Erythroblast (primary cell): ENCODE data around the gene SHMT2.

Experiments used
- DNase-seq, 2 experiments: peaks; one replicate each; lab custom pipeline; 2025; lab: John Stamatoyannopoulos, UW
- GATA1 ChIP-seq: IDR thresholded peaks from 2 replicates; pipeline ENCODE4 v1.6.1; 2011; ENCODE audit warnings: low read depth, mild to moderate bottlenecking, control low read depth, low read length, moderate library complexity
- POLR2A ChIP-seq: IDR thresholded peaks from 2 replicates; pipeline ENCODE4 v1.6.1; 2011; ENCODE audit warnings: mild to moderate bottlenecking, low read length

The SHMT2 gene

DNA sequence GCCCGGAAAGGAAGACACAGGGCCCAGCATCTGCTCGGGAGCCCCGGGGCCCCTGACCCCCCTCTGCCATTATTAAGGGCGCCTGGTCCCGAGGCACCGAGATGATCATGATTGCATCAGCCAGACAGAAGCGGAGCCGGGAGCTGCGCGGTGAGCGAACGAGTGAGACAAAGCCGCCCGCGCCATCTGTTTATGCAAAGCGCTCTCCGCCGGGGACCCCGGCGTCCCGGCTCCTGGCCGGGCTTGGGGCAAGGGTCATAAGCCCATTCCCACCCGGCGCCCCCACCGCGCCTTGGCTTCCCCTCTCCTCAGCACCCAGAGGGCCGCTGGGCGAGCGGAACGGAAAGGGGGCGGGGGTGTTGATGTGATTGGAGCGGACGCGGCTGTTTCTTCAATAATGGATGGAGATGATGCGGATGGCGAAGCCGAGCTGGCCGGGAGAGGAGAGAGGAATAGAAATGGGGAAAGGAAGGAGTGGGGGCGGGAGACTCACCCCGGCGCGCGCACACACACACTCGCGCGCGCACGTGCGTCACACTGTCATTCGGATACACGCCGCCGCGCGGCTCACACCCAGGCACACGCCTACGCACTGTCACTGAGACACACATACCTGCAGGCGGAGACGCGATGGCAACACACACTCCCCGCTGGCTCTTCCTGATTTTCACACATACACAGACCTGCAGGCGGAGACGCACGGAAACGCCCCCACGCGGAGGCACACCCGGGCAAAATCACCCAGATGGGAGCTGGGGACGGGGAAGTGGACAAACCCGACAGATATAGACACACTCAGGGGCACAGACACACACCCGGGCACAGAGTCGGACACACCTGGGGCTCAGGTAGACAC is 10.8 kb downstream of the SHMT2 start:
- TF ChIP-seq POLR2A: no peak
- TF ChIP-seq GATA1: no peak
- DNase-seq: peak; percentile 29 to 57

DNA sequence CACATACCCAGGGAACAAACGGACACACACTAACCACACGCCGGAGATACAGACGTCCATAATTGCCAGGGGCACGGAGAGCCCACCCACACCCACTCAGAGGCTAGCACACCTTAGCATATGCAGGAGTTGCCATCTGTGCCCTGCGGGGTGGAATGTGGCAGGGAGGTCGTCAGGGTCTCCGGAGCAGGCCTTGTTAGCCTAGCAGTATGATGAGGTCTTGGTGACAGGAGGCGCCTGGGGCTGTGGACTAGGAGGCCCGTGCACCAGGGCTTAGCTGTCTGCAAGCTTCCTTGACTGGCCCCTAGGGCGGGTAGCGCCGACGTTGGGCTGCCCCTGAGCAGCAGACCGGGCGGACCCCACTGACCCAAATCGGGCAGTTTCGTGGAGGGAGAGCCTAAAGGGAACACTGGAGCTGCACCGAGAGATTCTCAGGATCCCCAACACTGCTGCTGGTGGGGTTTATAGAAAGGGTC is 11.5 kb downstream of the SHMT2 start:
- peak in 1 of 2 experiments; percentile 37 for DNase-seq
- TF ChIP-seq GATA1: no peak
- TF ChIP-seq POLR2A: no peak

DNA sequence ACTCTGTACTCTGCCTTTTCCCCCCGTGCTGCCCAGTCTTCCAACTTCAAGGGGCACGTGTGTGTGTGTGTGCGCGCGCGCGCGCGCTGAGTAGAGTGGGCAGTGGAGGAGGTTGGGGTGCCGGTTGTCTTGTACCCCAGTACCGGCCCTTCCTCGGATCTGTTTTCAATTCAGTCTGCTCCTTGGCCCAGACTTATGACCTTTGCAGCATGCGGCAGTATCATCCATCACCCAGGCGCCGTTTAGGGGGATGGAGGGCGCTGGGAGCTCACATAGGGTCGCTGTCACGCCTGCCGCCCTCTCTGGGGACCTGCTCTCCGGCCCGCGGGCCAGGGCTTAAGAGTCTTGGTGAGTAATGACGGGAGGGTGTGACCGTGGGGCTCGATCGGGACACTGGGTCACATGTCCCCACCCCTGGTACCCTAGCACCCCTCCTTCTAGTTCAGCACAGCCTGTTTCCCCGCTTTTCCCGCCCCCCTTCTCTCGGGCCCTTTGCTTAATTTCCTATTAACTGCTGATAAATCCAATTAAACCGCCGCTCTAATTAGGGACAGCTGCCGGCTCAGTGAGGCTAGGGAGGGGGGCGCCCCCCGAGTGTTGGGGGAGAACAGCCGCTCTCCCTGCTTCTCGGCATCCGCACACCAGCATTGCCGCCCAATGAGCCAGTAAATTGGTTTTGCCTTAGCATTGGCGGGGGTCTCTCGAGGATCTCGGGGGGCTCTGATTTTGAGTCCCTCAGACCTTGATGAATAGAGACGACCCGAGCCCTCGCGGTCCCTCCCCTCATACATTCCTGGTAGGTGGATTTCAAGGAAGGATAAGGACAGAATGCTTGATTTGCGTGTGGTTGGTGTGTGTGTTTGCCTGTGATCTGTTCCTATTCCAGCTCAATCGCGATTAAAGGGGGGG is 12.1 kb downstream of the SHMT2 start:
- no peak for TF ChIP-seq GATA1
- TF ChIP-seq POLR2A: no peak
- DNase-seq: peak in 1 of 2 experiments; percentile 37

DNA sequence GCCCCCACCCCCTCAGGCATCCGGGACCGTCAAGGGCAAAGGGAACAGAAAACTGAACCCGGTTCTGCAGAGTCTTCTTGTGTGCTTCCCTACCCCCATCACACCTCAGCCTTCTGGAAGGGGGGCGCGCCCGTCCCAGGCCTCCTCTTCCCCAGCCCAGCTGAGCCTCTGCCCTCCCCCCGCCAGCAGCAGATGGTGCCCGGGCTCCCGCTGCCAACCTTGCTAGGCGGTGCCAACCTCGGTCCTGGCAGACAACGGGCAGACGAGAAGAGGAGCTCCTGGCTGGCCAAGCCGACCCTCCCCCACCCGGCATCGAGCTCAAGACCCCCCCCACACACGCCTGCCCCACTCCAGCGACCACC is 12.8 kb downstream of the SHMT2 start:
- no peak for TF ChIP-seq POLR2A
- no peak for TF ChIP-seq GATA1
- DNase-seq: no peak

DNA sequence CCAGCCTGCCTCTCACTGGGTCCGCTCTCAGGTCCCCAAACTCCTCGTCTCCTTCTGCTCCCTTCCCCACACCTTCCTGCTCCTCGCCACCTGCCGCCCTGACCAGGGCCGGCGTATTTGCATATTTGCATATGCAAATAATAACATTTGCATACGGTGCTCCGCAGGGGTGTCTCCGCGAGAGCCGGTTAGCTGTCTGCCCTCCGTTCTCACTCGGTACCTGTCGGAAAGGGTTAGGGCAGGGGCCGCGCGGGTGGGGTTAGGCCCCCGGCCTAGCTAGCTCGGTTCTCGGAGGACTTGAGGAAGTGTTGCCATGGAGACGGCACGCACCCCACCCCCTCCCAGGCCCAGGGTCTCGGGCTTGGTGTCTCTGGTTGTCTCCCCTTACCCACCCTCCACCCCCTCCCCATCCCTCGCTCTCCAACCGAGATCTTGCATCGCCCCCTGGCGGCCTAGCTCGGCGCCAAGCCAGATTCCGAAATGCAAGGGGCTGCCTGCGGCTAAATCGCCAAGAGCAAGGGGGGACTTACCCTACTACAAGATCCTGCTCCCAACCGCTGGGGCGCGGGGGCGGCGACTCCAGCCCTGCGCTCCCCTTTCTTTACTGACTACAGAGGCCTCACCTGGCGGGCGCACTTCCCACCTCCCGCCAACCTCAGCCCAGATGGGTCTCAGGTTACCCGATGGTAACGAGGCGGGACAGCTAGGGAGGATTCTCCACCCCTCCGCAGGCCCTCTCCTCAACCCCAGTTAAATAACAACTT is 13.4 kb downstream of the SHMT2 start:
- peak; percentile 67 to 73 for DNase-seq

DNA sequence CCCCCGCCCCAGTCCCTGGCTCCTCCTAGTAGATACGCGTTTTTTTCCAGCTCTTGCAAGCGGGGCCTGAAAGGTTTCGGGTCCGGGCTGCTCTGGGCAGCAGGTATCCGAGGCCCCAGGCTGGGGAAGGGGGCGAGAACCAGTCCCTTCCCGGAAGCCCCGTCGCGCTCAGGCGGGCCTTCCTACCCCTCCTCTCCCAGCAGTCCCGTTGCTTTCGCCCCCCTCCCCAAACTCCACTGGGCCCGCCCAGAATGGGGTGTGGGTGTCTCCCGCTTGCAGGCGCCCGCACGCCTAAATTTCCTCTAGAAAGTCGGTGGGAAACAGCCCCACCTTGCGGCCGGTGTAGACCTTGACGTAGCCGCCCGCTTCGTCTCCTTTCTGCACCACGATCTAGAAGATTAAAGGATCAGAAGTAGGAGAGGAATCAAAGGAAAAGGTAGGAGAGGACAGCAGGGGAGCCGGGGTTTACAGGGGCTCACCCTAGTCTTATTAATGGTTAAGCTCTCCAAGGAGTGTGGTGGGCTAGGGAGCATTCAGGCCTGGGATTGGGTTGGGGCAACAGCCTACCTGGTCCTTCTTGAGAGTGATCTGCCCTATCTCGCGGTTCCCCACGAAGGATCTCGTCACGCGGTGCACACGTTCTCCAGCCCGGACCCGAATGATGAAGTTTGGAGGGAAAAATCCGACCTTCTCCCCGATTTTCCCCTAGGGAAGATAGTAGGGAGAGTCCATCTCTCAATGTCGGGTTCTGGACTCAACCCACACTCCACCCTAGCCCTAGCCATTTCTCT is 14.2 kb downstream of the SHMT2 start:
- TF ChIP-seq POLR2A: no peak
- no peak for TF ChIP-seq GATA1
- peak; percentile 80 to 88 for DNase-seq

More for the DNA sequence above, 13.4 kb downstream of the SHMT2 start:
- no peak for TF ChIP-seq POLR2A
- TF ChIP-seq GATA1: no peak

DNA sequence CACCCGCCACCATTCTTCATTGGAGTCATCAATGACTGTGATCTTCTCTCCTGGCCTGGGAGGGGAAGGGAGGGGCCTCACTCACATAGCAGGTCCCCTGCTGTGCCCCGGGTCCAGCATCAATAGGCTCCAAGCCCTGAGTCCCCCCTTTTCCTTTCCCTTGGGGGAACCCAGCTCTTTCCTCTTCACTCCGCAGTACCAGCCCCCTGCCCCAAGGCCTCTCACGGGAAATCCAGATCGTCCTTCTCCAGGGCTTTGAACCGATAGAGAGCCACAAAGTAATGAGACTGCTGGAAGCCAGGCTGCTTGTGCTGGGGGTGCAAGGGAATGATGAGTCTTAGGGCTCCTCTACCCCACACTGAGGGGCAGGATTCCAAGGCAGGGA is 14.8 kb downstream of the SHMT2 start:
- no peak for DNase-seq
- no peak for TF ChIP-seq GATA1
- no peak for TF ChIP-seq POLR2A

DNA sequence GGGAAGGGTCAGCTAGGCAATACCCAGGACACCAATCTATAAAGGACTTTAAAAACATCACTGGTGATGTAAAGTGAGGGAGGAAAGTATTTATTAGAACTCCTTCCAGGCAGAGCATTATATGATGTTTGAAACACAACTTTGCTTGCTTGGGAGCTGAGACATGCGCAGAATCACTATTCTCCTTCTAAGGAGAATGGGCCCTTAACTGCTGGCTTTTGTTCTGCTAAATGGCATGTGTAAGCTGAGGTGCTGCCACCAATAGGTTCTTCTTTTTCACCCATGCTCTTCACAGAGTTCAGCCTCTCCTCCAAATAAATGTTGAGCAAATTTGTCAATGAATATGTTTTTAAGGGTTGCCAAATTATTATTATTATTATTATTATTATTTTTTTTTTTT is 17.5 kb downstream of the SHMT2 start:
- TF ChIP-seq POLR2A: no peak
- TF ChIP-seq GATA1: no peak
- no peak for DNase-seq

DNA sequence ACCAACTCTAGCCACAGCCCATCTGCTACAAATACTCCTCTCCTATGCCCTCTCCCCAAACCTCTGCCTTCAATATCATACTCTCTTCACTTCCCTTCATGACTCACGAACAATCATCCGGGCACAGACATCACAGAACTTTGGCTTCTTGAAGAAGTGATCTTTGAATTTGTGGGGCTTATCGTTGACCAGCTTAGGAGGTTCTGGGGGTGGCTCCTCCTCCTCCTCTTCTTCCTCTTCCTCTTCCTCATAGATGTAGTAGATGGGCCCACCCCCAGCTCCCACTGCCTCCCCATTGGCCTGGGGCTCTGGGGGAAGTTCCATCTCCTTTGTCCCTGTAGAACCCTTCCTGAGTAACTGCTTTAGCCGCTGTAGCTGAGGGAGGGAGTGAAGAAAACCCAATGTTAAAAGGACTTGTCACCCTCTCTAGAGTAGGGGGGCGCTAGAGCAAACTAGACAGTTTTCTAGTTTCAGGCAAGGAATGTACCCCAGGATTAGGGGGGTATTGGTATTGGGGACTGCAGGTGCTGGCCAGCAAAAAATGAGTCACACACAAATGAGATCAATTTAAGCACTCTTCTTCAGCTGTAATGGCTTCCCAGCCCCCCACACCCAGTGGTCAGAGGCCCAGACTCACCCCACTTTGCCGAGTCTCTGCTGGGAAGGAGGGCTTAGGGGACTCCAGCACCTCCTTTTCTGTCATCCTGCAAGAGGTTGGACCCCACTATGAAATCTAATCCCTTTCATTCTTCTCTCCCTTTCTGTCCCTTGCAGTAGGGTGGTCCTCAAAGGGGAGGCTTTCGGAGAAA is 19.6 kb downstream of the SHMT2 start:
- no peak for TF ChIP-seq POLR2A
- no peak for TF ChIP-seq GATA1
- DNase-seq: no peak

DNA sequence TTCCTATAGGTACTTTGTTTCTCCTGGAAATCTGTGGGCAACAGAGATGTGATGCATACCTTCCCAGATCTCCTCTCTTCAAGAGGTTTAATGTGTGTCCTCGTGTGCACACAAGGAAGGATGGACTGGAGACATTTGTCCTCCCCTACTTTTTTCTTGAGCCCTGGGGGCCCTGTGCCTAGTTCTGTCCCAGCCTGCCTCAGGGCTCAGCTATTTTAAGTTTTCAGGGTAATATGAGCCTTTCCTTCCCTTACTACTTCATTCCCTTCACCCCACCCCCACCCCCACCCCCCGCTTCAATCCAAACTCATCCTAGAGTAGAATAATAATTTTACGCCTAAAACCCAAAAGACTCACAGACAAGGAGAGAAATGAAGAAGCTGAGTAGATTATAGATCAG is 21.0 kb downstream of the SHMT2 start:
- no peak for DNase-seq
- TF ChIP-seq GATA1: no peak
- TF ChIP-seq POLR2A: no peak

DNA sequence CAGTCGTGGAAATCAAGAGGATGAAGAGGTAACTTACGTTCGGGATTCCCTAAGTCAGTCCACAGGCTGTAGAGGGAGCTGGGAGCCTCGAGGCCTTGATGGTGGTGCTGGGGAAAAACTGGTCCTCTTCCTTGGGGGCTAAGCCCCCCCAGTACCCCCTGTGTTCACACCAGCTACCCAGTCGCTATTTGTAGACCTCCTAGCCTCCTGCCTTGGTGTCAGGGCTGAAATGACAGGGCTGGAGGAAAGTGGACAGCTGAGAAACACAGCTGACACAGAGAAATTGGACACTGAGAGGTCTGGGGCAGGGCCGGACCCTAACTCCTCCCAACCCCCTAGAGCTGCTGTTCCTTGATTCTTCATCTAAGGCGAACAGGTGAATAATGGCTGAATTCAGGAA is 21.4 kb downstream of the SHMT2 start, which contains the start of gene STAC3:
Gene STAC3 (minus strand): TSS at position 232 of the 400 bp plus-strand sequence. CDS start 1,551 bp downstream, outside the sequence.
- no peak for TF ChIP-seq GATA1
- no peak for TF ChIP-seq POLR2A
- no peak for DNase-seq

DNA sequence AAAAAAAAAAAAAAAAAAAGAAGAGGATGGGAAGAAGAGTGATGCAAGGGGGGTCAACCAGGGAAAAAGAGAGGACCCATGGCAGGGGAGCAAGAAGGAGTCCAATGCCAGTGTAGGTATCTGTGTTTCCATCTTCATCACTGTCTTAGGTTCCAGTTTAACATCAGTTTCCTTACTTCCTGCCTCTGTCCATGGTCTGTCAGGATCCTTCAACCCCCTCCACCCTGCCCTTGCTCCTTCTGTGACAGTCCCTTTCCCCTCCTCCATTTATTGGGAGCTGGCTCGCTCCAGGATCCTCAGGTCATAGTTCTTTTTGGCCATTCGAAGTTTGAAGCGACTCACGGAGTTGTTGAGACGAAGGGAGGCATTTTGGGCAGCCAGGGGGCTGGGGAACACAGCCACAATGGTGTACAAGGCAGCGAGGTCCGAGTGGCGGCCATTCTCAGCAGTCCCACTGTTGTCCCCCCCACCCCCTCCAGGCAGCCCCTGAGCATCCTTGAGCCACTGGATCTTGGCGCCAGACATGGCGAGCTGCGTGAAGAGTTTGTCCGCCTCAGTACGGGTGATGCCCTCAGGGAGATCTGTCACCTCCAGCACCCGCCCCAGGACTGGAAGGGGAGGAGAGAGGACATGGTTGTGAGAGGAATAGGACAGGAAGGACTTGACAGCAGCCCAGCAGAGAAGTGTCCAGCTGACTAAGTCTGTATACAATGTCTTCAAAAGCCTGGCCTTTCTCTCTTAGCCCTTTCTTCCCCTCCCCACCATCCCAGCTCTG is 25.2 kb downstream of the SHMT2 start:
- DNase-seq: no peak
- TF ChIP-seq POLR2A: no peak
- TF ChIP-seq GATA1: no peak
